ENCODE data around the gene CFAP74.

Gene CFAP74

GRCh38 chr1:2020310-2020655, 16.7 kb upstream of the CFAP74 start:
- DNase-seq, result no peak

- no peak for DNase-seq
Measured at GRCh38 chr1:2019571-2020309, 16.2 kb upstream of the CFAP74 start.

GRCh38 chr1:2019172-2019543, 15.6 kb upstream of the CFAP74 start, which contains the start of gene GABRD:
Gene GABRD, plus strand, starts transcription at chr1:2019345. Its CDS starts 79 bp downstream, at chr1:2019424.
- DNase-seq, result no peak

GRCh38 chr1:2018217-2019171, 14.9 kb upstream of the CFAP74 start:
- no peak for DNase-seq

GRCh38 chr1:2016123-2016522, 12.5 kb upstream of the CFAP74 start:
- no peak for DNase-seq

GRCh38 chr1:2014741-2015735, 11.5 kb upstream of the CFAP74 start:
- DNase-seq, result no peak

- no peak for DNase-seq
Measured at GRCh38 chr1:2014181-2014580, 10.6 kb upstream of the CFAP74 start.

- no peak for DNase-seq
Measured at GRCh38 chr1:2009101-2010053, 5.8 kb upstream of the CFAP74 start.

- no peak for DNase-seq
Measured at GRCh38 chr1:2004856-2005255, 1.3 kb upstream of the CFAP74 start.

- no peak for DNase-seq
Measured at GRCh38 chr1:2001773-2002411, 1.7 kb downstream of the CFAP74 start.

GRCh38 chr1:2000850-2001249, 2.7 kb downstream of the CFAP74 start:
- DNase-seq, result no peak

- DNase-seq, result no peak
Measured at GRCh38 chr1:2000432-2000831, 3.2 kb downstream of the CFAP74 start.

- no peak for DNase-seq
Measured at GRCh38 chr1:1997576-1997975, 6.0 kb downstream of the CFAP74 start.

GRCh38 chr1:1996207-1996651, 7.4 kb downstream of the CFAP74 start:
- no peak for DNase-seq

- no peak for DNase-seq
Measured at GRCh38 chr1:1994536-1994935, 9.1 kb downstream of the CFAP74 start.

- no peak for DNase-seq
Measured at GRCh38 chr1:1990222-1990621, 13.4 kb downstream of the CFAP74 start.

GRCh38 chr1:1989789-1990188, 13.8 kb downstream of the CFAP74 start:
- no peak for DNase-seq

GRCh38 chr1:1989102-1989542, 14.5 kb downstream of the CFAP74 start:
- DNase-seq, result no peak

- no peak for DNase-seq
Measured at GRCh38 chr1:1988061-1988945, 15.3 kb downstream of the CFAP74 start.

- no peak for DNase-seq
Measured at GRCh38 chr1:1987142-1987510, 16.5 kb downstream of the CFAP74 start.

All from activated CD4-positive, alpha-beta T cell treated with anti-CD3 and anti-CD28 coated beads for 1 hour (primary cell).